ENCODE data around the gene STARD3.

- TF ChIP-seq EZH2 (IDR thresholded peaks at IDR 0.05) (no peak), POLR2AphosphoS5 (IDR thresholded peaks at IDR 0.05; ENCODE audit: borderline replicate concordance, low read depth, low read length) (no peak), FOXP2 (optimal IDR thresholded peaks at IDR 0.05; ENCODE audit: control extremely low read depth, extremely low read length, insufficient read depth) (no peak)
Observed at GRCh38 chr17:39629494-39629880, 7.5 kb upstream of the STARD3 start.
